ENCODE measurements around the gene OR2AE1. TPM values are rescaled to one million over a fixed set of nuclear protein-coding genes. Genes with fewer than 3 reads are reported as not detected.

The OR2AE1 gene
- total and polyA plus RNA-seq, 9 of the 15 experiments (the other 6 are each of a cell fraction or from before 2014, with no cell fraction given), result 0.27 TPM; not detected in 8

- WGBS (ENCODE audit: insufficient coverage, low coverage, missing lambda C conversion rate), result 52% methylated on average over 4 of the region's 4 CpGs
- Histone ChIP-seq H3K27ac (ENCODE audit: extremely low read depth, low read depth, low read length) (no peak overlapping the region), H3K9me3 (replicated peaks; ENCODE audit: control insufficient read depth, insufficient read depth, low read depth, low read length) (no peaks in the 10 kb centered on the region), H3K4me2 (ENCODE audit: insufficient read depth, low read length) (no peak overlapping the region), H4K20me1 (replicated peaks; ENCODE audit: control insufficient read depth, insufficient read depth, low read length) (no peaks in the 10 kb centered on the region), H3K79me2 (ENCODE audit: control insufficient read depth, insufficient read depth, low read length) (no peaks in the 10 kb centered on the region), H3K36me3 (ENCODE audit: control insufficient read depth, insufficient read depth, low read length) (no peaks in the 10 kb centered on the region), H3K4me3 (no peak overlapping the region), H3K27me3 (ENCODE audit: control insufficient read depth in 2 of 2, insufficient read depth in 2 of 2, low read length in 2 of 2) (no peaks in the 10 kb centered on the region), H3K9ac (ENCODE audit: insufficient read depth in 1 of 2, low read depth in 2 of 2, low read length in 2 of 2) (no peak overlapping the region), H2AFZ (ENCODE audit: low read depth, low read length) (0 out of 2 replicates have a peak overlapping the region, but pooled peaks have one; percentile 11), H3K4me1 (replicated peaks in 1 of 2; ENCODE audit: control insufficient read depth in 2 of 2, insufficient read depth in 2 of 2, low read length in 2 of 2) (peaks cover 0 to 17% of the 10 kb centered on the region in 2 experiments; a peak in 2 of 5 replicates), H3K9me1 (ENCODE audit: control insufficient read depth, insufficient read depth, low read length) (no peaks in the 10 kb centered on the region)
- BruUV-seq (replicated peaks), result no TSS peak
- intact Hi-C loops (cut with micrococcal nuclease) (no loop called here), in situ Hi-C loops (cut with MboI) (no loop called here)
- ChIA-PET CTCF (ENCODE audit: low intra/inter-chr PET ratio) (no interaction called here), POLR2A (interaction anchor here (1.0 kb wide), 1 partner anchor 11 kb away, joined by 5 read pairs; no protein-coding TSS in a partner anchor)
- TF ChIP-seq CBFA2T3 (IDR thresholded peaks at IDR 0.05) (no peak), TEAD2 (tag; IDR thresholded peaks at IDR 0.05) (no peak), CEBPG (CRISPR knock-in tag; IDR thresholded peaks at IDR 0.05) (no peak), CEBPG (tag; conservative IDR thresholded peaks at IDR 0.05 in 1 of 2, IDR thresholded peaks at IDR 0.05 in 1 of 2) (peak; percentile 33 to 77; a peak in 3 of 4 replicates), ZBED1 (IDR thresholded peaks at IDR 0.05) (no peak), CREM (IDR thresholded peaks at IDR 0.05; ENCODE audit: low read depth) (no peak), IRF2 (CRISPR knock-in tag; IDR thresholded peaks at IDR 0.05) (no peak), KDM5B (IDR thresholded peaks at IDR 0.05; ENCODE audit: insufficient replicate concordance, low read depth, low read length) (no peak), CEBPB (tag; IDR thresholded peaks at IDR 0.05) (peak; percentile 71; the same call in 1 of the 2 replicates)
- TF ChIP-seq, protein P1, sequence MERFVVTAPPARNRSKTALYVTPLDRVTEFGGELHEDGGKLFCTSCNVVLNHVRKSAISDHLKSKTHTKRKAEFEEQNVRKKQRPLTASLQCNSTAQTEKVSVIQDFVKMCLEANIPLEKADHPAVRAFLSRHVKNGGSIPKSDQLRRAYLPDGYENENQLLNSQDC (CRISPR knock-in tag; IDR thresholded peaks at IDR 0.05), result no peak
- no peak for DNase-seq (ENCODE audit: extremely low read depth in 1 of 4, low spot score in 3 of 4)
- no peak for ATAC-seq
- FAIRE-seq, result no peak
Measured at GRCh38 chr7:99843808-99844207, 33.0 kb downstream of the OR2AE1 start.

Data from K562 (cell line).